HCEC 1CT (cell line): ENCODE data around the gene ASB3.

Experiments used
- DNase-seq: peaks from one replicate; pipeline ENCODE4 v3.0.0-alpha.2; 2017

ASB3 gene

DNA sequence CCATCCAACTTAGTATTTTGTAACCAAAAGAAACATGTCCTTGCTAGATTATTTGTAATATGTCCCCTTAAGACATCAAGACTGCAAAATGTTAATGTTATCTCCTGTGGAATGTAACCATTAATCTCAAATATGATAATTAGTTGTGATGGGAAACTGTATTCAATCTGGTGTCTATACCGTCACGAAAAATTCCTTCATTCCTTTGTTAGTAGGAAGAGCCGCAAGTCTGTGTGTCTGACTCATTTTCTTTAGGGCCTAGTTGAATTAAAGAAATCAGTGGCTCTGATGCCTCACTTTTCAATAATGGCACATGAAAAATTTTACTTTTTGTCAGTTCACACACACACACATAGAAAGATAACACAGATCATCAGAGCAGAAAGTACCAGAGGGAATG lies 146.3 kb downstream of the ASB3 start:
- DNase-seq, result no peak

DNA sequence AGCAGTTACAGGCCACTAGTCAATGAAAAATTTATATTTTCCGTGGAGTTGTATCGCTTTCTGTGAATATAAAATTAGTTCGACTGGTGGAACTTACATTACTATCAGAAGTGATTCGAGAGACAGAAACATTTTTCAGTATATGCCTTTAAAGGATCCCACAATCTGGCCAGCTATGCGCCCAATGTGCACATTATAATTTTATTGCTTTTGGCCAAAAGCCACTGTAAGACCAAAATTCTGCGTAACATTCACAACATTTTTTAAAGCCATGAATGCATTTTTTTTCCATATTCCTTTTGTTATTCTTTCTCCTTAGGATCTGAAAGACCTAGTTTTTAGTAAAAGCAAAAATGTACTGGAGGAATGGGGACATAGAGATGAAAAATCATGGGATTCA lies 150.2 kb downstream of the ASB3 start:
- DNase-seq, result no peak

- no peak for DNase-seq
Measured at GRCh38 chr2:53636109-53636508, 150.6 kb downstream of the ASB3 start.

DNA sequence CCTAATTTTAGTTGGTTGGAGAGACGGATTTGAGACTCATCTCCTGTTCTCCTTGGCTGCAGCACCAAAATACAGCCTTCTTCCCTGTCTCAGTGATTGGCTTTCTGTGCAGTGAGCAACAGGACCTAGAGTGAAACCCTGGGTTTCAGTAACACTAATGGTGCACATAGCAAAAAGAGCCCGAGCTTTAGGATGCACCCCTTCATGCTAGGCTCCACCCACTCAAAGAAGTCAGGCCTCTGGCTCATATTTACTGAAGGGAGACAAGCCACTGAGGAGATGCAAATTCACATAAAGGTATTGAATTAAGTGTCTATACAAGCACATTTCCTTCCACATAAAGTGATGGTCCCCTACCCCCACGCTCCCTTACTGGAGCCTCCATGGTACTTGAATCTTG lies 151.1 kb downstream of the ASB3 start:
- DNase-seq, result no peak

DNA sequence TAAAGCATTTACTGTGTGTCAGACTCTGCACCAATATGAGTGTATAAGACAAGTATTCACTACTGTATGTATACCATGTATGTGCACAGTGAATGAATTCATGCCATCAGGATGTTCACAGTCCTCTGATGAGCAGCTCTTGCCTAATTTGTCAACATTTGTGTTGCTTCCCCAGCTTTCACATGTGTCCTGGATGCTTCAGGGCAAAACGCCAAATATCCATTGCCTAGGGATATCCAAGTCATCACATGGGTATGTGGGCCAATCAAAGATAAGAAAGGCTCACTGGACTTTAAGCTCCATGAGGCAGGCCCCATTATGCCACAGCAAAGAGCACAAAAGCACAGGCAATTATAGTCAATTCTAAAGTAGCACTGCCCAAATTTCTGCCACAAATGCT lies 153.3 kb downstream of the ASB3 start:
- DNase-seq, result no peak

DNA sequence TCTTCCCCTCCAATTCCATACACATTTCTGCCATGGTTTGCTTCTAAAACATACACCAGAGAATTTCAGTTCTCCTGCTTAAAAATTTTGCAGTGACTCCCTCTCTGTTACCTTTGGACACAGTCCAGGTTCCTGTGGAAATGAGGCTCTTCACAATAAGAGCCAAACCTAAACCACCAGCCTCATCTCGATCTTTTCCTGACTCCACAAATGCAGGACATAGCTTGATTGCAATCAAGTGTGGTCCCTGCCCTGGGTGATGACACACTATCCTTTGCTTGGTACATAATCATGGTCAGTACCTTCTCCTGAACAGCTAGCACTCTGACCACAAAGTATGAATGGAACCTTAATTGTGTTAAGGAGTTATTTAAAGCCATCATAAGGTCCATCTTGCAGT lies 154.0 kb downstream of the ASB3 start:
- no peak for DNase-seq

DNA sequence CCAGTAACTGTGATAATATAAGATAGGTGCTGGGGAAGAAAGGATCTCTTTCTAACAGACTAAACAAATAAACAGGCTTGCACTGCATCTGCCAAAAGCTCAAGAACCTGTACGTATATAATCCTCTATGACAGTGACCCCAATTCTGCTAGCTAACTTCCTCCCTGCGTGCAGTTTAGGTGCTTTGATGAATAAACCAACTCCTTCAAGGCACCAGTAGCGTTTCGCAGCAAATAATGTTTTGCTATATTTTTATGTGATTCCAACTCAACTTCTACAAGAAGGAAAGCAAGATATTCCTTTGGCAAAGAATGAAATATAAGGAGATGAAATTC lies 154.7 kb downstream of the ASB3 start:
- DNase-seq, result no peak

GRCh38 chr2:53631313-53632125 lies 155.2 kb downstream of the ASB3 start:
- DNase-seq, result no peak

GRCh38 chr2:53630026-53630606 lies 156.6 kb downstream of the ASB3 start:
- no peak for DNase-seq

- DNase-seq, result no peak
Measured at GRCh38 chr2:53629501-53629900, 157.3 kb downstream of the ASB3 start.

DNA sequence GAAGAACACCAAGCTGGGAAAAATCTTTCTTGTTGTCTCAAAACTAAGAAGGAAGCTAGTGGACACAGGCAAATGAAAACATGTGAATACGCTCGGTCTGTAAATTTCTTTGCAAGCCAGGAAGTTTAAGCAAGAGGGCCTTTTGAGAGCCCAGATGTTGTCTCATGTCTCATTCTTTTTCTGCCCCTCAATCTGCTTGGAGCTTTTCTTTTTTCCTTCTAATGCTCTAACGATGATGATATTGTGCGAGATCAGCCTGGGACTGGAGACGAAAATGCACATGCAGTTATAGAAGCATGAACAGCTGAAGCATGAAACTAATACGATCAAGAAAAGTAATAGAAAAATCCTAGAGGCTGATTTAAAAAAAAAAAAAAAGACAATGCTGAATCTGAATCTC lies 157.8 kb downstream of the ASB3 start:
- DNase-seq, result no peak

DNA sequence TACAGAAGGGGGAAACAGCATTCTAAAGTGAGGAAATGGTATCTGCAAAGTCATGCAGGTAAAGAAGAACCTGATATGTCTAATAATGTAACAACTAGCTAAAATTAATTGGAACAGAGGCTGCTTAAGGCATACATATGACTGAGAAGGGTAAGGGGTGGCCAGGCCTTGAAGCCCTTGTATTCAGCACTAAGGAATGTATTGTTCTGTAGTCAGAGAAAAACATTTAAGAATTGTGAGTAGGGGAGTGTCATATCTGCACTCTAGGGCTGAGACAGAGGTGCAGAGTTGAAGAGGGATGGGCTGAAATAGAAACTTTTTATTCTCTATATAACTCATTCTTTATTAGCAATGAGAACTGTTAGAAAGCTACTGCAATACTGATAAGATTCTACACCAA lies 164.6 kb downstream of the ASB3 start:
- no peak for DNase-seq

DNA sequence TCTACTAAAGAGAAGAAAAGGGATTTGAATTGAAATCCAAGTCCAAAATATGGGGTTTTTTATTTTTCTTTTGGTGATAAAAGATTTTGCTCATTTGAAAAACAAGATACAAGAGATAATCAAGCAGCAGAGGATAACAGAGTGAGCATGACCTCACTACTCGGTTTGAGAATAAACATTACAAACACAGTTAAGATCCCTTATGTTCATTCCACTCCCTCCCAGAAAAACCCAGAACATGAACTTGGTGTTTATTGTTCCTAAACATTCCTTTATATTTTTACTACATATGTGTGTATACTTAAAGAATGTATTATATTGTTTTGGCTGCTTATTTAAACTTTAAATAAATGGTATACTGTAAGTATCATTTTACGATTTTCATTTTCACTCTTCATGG lies 165.8 kb downstream of the ASB3 start:
- no peak for DNase-seq
